ENCODE data around the gene CPLANE2. TPM values are rescaled to one million over a fixed set of nuclear protein-coding genes. Genes with fewer than 3 reads are reported as not detected.
"Not testable (repeated sequence)": the region's sequence is repeated elsewhere in the genome, so short reads cannot be mapped to it uniquely, and the experiment has no call there.

Gene CPLANE2
- total RNA-seq, 2 experiments from 2014 or later = 11.6 to 15.4 TPM

DNA sequence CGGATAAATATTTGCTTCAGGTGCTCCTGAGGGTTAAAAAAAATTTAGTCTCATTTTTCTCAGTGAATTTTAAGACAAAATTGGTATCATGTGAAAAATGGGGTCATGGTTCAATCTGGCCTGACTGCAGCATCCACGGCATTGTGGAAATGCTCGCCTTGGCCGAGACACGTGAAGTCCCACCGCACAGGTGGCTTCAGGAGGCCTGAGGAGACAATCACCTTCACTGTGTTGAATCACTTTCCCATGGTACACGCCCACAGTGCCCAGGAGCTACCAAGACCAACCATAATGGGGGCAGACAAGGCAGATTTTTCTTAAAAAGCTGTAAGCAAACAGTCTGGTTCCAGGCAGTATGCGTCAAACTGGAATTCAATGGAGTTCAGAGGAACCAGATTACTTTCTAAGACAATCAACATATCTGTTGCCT, 11.0 kb upstream of the CPLANE2 start:
- no peak overlapping the region for H3K4me3 ChIP-seq (ENCODE audit: low read depth, low read length, poor library complexity, severe bottlenecking)
- H3K36me3 ChIP-seq (ENCODE audit: insufficient read depth, low read length) = peaks cover 31% of the 10 kb centered on the region; the same call in 1 of the 2 replicates
- no peak for DNase-seq (ENCODE audit: low spot score)
- no peaks in the 10 kb centered on the region for H4K20me1 ChIP-seq (ENCODE audit: insufficient read depth, low read length)
- 0 out of 2 replicates have a peak overlapping the region, but pooled peaks have one; percentile 44 for H3K4me2 ChIP-seq (ENCODE audit: low read length)
- ChIA-PET POLR2A (interaction anchor here (0.6 to 2.5 kb wide), 5 partner anchors 10 to 414 kb away, joined by 3 to 10 read pairs (median 4); partner anchors contain the start of genes CPLANE2 and FBXO42), CTCF (ENCODE audit: unreplicated experiment) (interaction anchor here (0.6 to 1.2 kb wide), 2 partner anchors 10 to 959 kb away, joined by 3 to 4 read pairs; no protein-coding TSS in a partner anchor)
- H3K4me1 ChIP-seq (ENCODE audit: insufficient read depth, low read length, poor library complexity, severe bottlenecking) = peaks cover 20% of the 10 kb centered on the region
- no peaks in the 10 kb centered on the region for H3K9me3 ChIP-seq (ENCODE audit: low read length)
- intact Hi-C loops (cut with micrococcal nuclease; ENCODE audit: unreplicated experiment) = no loop called here
- no peaks in the 10 kb centered on the region for H3K9me2 ChIP-seq (ENCODE audit: insufficient read depth, low read length)
- TF ChIP-seq EZH2phosphoT487 (IDR thresholded peaks at IDR 0.05; ENCODE audit: borderline replicate concordance, low read depth, low read length) = no peak
- TF ChIP-seq, protein P1, sequence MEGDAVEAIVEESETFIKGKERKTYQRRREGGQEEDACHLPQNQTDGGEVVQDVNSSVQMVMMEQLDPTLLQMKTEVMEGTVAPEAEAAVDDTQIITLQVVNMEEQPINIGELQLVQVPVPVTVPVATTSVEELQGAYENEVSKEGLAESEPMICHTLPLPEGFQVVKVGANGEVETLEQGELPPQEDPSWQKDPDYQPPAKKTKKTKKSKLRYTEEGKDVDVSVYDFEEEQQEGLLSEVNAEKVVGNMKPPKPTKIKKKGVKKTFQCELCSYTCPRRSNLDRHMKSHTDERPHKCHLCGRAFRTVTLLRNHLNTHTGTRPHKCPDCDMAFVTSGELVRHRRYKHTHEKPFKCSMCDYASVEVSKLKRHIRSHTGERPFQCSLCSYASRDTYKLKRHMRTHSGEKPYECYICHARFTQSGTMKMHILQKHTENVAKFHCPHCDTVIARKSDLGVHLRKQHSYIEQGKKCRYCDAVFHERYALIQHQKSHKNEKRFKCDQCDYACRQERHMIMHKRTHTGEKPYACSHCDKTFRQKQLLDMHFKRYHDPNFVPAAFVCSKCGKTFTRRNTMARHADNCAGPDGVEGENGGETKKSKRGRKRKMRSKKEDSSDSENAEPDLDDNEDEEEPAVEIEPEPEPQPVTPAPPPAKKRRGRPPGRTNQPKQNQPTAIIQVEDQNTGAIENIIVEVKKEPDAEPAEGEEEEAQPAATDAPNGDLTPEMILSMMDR (conservative IDR thresholded peaks at IDR 0.05; ENCODE audit: low read length) = no peak
- no peaks in the 10 kb centered on the region for H3K79me2 ChIP-seq (ENCODE audit: insufficient read depth, low read depth, low read length)
- no TSS peak for BruUV-seq (replicated peaks)
- peak overlapping the region; percentile 47 for H3K27ac ChIP-seq (ENCODE audit: low read depth, low read length, poor library complexity, severe bottlenecking)
- no peak overlapping the region for H2AFZ ChIP-seq (ENCODE audit: low read length)

GRCh38 chr1:16247441-16247840, 10.5 kb upstream of the CPLANE2 start:
- no TSS peak for BruUV-seq (replicated peaks)
- no peak for DNase-seq (ENCODE audit: low spot score)
- Histone ChIP-seq H3K4me3 (ENCODE audit: low read depth, low read length, poor library complexity, severe bottlenecking) (no peak overlapping the region), H3K9me3 (ENCODE audit: low read length) (no peaks in the 10 kb centered on the region), H3K36me3 (ENCODE audit: insufficient read depth, low read length) (peaks cover 25% of the 10 kb centered on the region; the same call in 1 of the 2 replicates), H3K4me1 (ENCODE audit: insufficient read depth, low read length, poor library complexity, severe bottlenecking) (peaks cover 20% of the 10 kb centered on the region), H3K27ac (ENCODE audit: low read depth, low read length, poor library complexity, severe bottlenecking) (no peak overlapping the region), H4K20me1 (ENCODE audit: insufficient read depth, low read length) (no peaks in the 10 kb centered on the region), H3K79me2 (ENCODE audit: insufficient read depth, low read depth, low read length) (no peaks in the 10 kb centered on the region), H3K9me2 (ENCODE audit: insufficient read depth, low read length) (no peaks in the 10 kb centered on the region), H2AFZ (ENCODE audit: low read length) (no peak overlapping the region), H3K4me2 (ENCODE audit: low read length) (no peak overlapping the region)
- TF ChIP-seq, protein P1 (conservative IDR thresholded peaks at IDR 0.05; ENCODE audit: low read length) = no peak
- no peak for TF ChIP-seq EZH2phosphoT487 (IDR thresholded peaks at IDR 0.05; ENCODE audit: borderline replicate concordance, low read depth, low read length)
- POLR2A ChIA-PET = interaction anchor here (0.6 to 2.5 kb wide), 5 partner anchors 10 to 414 kb away, joined by 3 to 10 read pairs (median 4); partner anchors contain the start of genes CPLANE2 and FBXO42
- intact Hi-C loops (cut with micrococcal nuclease; ENCODE audit: unreplicated experiment) = no loop called here
- CTCF ChIA-PET (ENCODE audit: unreplicated experiment) = no interaction called here

- no peaks in the 10 kb centered on the region for H3K9me3 ChIP-seq (ENCODE audit: low read length)
- no TSS peak for BruUV-seq (replicated peaks)
Observed at GRCh38 chr1:16246961-16247360, 10.0 kb upstream of the CPLANE2 start.

GRCh38 chr1:16246239-16246638, 9.3 kb upstream of the CPLANE2 start:
- Histone ChIP-seq H3K36me3 (ENCODE audit: insufficient read depth, low read length) (peaks cover 15% of the 10 kb centered on the region; the same call in 1 of the 2 replicates), H3K4me1 (ENCODE audit: insufficient read depth, low read length, poor library complexity, severe bottlenecking) (peaks cover 20% of the 10 kb centered on the region)
- H4K20me1 ChIP-seq (ENCODE audit: insufficient read depth, low read length); H3K4me2 ChIP-seq (ENCODE audit: low read length); CTCF ChIA-PET (ENCODE audit: unreplicated experiment); BruUV-seq (replicated peaks); intact Hi-C loops (cut with micrococcal nuclease; ENCODE audit: unreplicated experiment); H3K9me2 ChIP-seq (ENCODE audit: insufficient read depth, low read length); H3K79me2 ChIP-seq (ENCODE audit: insufficient read depth, low read depth, low read length); H3K4me3 ChIP-seq (ENCODE audit: low read depth, low read length, poor library complexity, severe bottlenecking); H3K27ac ChIP-seq (ENCODE audit: low read depth, low read length, poor library complexity, severe bottlenecking); H2AFZ ChIP-seq (ENCODE audit: low read length); H3K9me3 ChIP-seq (ENCODE audit: low read length); DNase-seq (ENCODE audit: low spot score): not testable (repeated sequence)
- POLR2A ChIA-PET = interaction anchor here (1.1 to 1.2 kb wide), 2 partner anchors 11 to 17 kb away, joined by 3 to 7 read pairs; no protein-coding TSS in a partner anchor

More at GRCh38 chr1:16246961-16247360, 10.0 kb upstream of the CPLANE2 start:
- intact Hi-C loops (cut with micrococcal nuclease; ENCODE audit: unreplicated experiment) = no loop called here
- DNase-seq (ENCODE audit: low spot score) = no peak
- Histone ChIP-seq H3K36me3 (ENCODE audit: insufficient read depth, low read length) (peaks cover 21% of the 10 kb centered on the region; the same call in 1 of the 2 replicates), H3K4me1 (ENCODE audit: insufficient read depth, low read length, poor library complexity, severe bottlenecking) (peaks cover 20% of the 10 kb centered on the region), H4K20me1 (ENCODE audit: insufficient read depth, low read length) (no peaks in the 10 kb centered on the region), H3K4me3 (ENCODE audit: low read depth, low read length, poor library complexity, severe bottlenecking) (no peak overlapping the region), H3K9me2 (ENCODE audit: insufficient read depth, low read length) (no peaks in the 10 kb centered on the region), H3K79me2 (ENCODE audit: insufficient read depth, low read depth, low read length) (no peaks in the 10 kb centered on the region), H3K27ac (ENCODE audit: low read depth, low read length, poor library complexity, severe bottlenecking) (no peak overlapping the region), H2AFZ (ENCODE audit: low read length) (no peak overlapping the region), H3K4me2 (ENCODE audit: low read length) (no peak overlapping the region)
- ChIA-PET CTCF (ENCODE audit: unreplicated experiment) (no interaction called here), POLR2A (interaction anchor here (1.0 to 1.4 kb wide), 2 partner anchors 31 to 105 kb away, joined by 3 read pairs; partner anchors contain the start of gene FBXO42)
- no peak for TF ChIP-seq EZH2phosphoT487 (IDR thresholded peaks at IDR 0.05; ENCODE audit: borderline replicate concordance, low read depth, low read length)

Data from OCI-LY7 (cell line).